HepG2 (cell line): ENCODE measurements around the gene FBXO39. TPM values are rescaled to one million over a fixed set of nuclear protein-coding genes. Genes with fewer than 3 reads are reported as not detected.
A peak's percentile ranks its signal among the peaks of the same experiment; 100 is the strongest.

Source experiments
- ARHGAP35 ChIP-seq: sonication (generic); formaldehyde crosslinking; IDR thresholded peaks from 2 replicates; pipeline ENCODE4 v1.9.0; 2022; ENCODE audit warnings: mild to moderate bottlenecking, inconsistent platforms, moderate library complexity, missing genetic modification reagents, borderline replicate concordance
- BATF2 ChIP-seq: sonication (generic); formaldehyde crosslinking; IDR thresholded peaks from 2 replicates; pipeline ENCODE4 v1.8.0; 2022; ENCODE audit warnings: mild to moderate bottlenecking, missing genetic modification reagents, moderate library complexity
- CBX1 ChIP-seq: IDR thresholded peaks from one replicate; pipeline ENCODE4 v1.6.1; 2016; ENCODE audit warnings: antibody characterized with exemption, low read depth
- HDAC2 ChIP-seq: sonication (generic); formaldehyde crosslinking; IDR thresholded peaks from 2 replicates; pipeline ENCODE4 v1.4.0; 2020; ENCODE audit warnings: missing genetic modification reagents
- HHEX ChIP-seq: IDR thresholded peaks from 2 replicates; pipeline ENCODE4 v1.6.1; 2016; ENCODE audit warnings: control low read depth
- MAFF ChIP-seq: IDR thresholded peaks from 2 replicates; pipeline ENCODE4 v1.6.1; 2011; ENCODE audit warnings: low read depth, low read length, improper control_type of control experiment
- MAFG ChIP-seq: sonication (generic); formaldehyde crosslinking; IDR thresholded peaks from 2 replicates; pipeline ENCODE4 v1.5.1; 2020; ENCODE audit warnings: mild to moderate bottlenecking, missing genetic modification reagents
- MAFK ChIP-seq, 2 experiments: IDR thresholded peaks in 1 of 2; conservative IDR thresholded peaks in 1 of 2; 2 replicates each; pipeline ENCODE4 v1.6.1; 2011; ENCODE audit warnings: improper control_type of control experiment in 2 of 2, low read length in 2 of 2
- MXD1 ChIP-seq: sonication (generic); formaldehyde crosslinking; IDR thresholded peaks from 2 replicates; pipeline ENCODE4 v1.4.0; 2020; ENCODE audit warnings: mild to moderate bottlenecking, missing genetic modification reagents
- PCBP2 ChIP-seq: fragments of 200-400 bp; formaldehyde crosslinking; optimal IDR thresholded peaks from 2 replicates; pipeline ENCODE3; 2018; ENCODE audit warnings: low read length, low read depth; ENCODE audit not compliant: poor library complexity, severe bottlenecking
- RCOR2 ChIP-seq: IDR thresholded peaks from 2 replicates; pipeline ENCODE4 v1.6.1; 2016; ENCODE audit warnings: missing biosample characterization, missing genetic modification reagents
- SKIL ChIP-seq: sonication (generic); formaldehyde crosslinking; IDR thresholded peaks from 2 replicates; pipeline ENCODE4 v1.8.0; 2022; ENCODE audit warnings: missing genetic modification reagents, mild to moderate bottlenecking, moderate library complexity, borderline replicate concordance
- TCF7 ChIP-seq: sonication (generic); IDR thresholded peaks from 2 replicates; pipeline ENCODE4 v1.6.1; 2016; ENCODE audit warnings: antibody characterized with exemption, low read depth
- ZBTB10 ChIP-seq: sonication (generic); formaldehyde crosslinking; IDR thresholded peaks from 2 replicates; pipeline ENCODE4 v1.4.0; 2020; ENCODE audit warnings: missing genetic modification reagents, borderline replicate concordance
- ZC3H13 ChIP-seq: sonication (generic); formaldehyde crosslinking; IDR thresholded peaks from 2 replicates; pipeline ENCODE4 v1.8.1; 2023; ENCODE audit warnings: mild to moderate bottlenecking, missing genetic modification reagents, moderate library complexity
- ZMAT3 ChIP-seq: sonication (generic); formaldehyde crosslinking; conservative IDR thresholded peaks from 2 replicates; pipeline ENCODE4 v1.7.0; 2021; ENCODE audit warnings: missing genetic modification reagents
- ZMYM3 ChIP-seq: sonication (generic); formaldehyde crosslinking; IDR thresholded peaks from 2 replicates; pipeline ENCODE4 v1.5.1; 2020; ENCODE audit warnings: mild to moderate bottlenecking, missing genetic modification reagents
- ZNF143 ChIP-seq: sonication (generic); formaldehyde crosslinking; IDR thresholded peaks from 2 replicates; pipeline ENCODE4 v1.4.0; 2020; ENCODE audit warnings: missing genetic modification reagents
- ZNF260 ChIP-seq: sonication (generic); formaldehyde crosslinking; IDR thresholded peaks from 2 replicates; pipeline ENCODE4 v1.4.0; 2020; ENCODE audit warnings: missing genetic modification reagents, low read depth, mild to moderate bottlenecking, borderline replicate concordance
- ZNF430 ChIP-seq: sonication (generic); formaldehyde crosslinking; IDR thresholded peaks from 2 replicates; pipeline ENCODE4 v1.9.0; 2021; ENCODE audit warnings: mild to moderate bottlenecking, missing genetic modification reagents
- ZNF547 ChIP-seq: sonication (generic); formaldehyde crosslinking; IDR thresholded peaks from 2 replicates; pipeline ENCODE4 v1.5.1; 2020; ENCODE audit warnings: mild to moderate bottlenecking, missing genetic modification reagents
- ZNF558 ChIP-seq: sonication (generic); formaldehyde crosslinking; IDR thresholded peaks from 2 replicates; pipeline ENCODE4 v1.9.0; 2022; ENCODE audit warnings: mild to moderate bottlenecking, missing genetic modification reagents, borderline replicate concordance
- ZNF749 ChIP-seq: sonication (generic); formaldehyde crosslinking; IDR thresholded peaks from 2 replicates; pipeline ENCODE4 v1.8.0; 2022; ENCODE audit warnings: mild to moderate bottlenecking, missing genetic modification reagents, moderate library complexity, borderline replicate concordance
- ZZZ3 ChIP-seq: sonication (generic); formaldehyde crosslinking; IDR thresholded peaks from 2 replicates; pipeline ENCODE4 v1.4.0; 2020; ENCODE audit warnings: missing genetic modification reagents, mild to moderate bottlenecking, borderline replicate concordance
- polyA plus RNA-seq, 8 experiments: library from polyadenylated mRNA; depleted of rRNA in 3 of 8; stranded (reverse) in 7 of 8; unstranded in 1 of 8; fragments of >200 nt; fragmentation: Illumina TruSeq in 4 of 8; extraction: Trizol in 4 of 8; gene quantifications; 2 replicates each; pipeline versions ENCODE4 v1.2.1 to v1.2.3, GENCODE V29; 2011 to 2016; ENCODE audit warnings: low read depth in 4 of 8, missing spikeins in 1 of 8, mixed read lengths in 1 of 8; ENCODE audit not compliant: insufficient read depth in 1 of 8
- total RNA-seq, 5 experiments: library from RNA; depleted of rRNA; stranded (reverse); fragments of >200 nt; fragmentation: Illumina TruSeq; extraction: Trizol; gene quantifications; 2 replicates each; pipeline ENCODE4 v1.2.3, GENCODE V29; 2016; ENCODE audit warnings: low read depth in 1 of 5

Gene FBXO39
- total and polyA plus RNA-seq, 2 of the 13 experiments (the other 11 are each of a cell fraction or from before 2014, with no cell fraction given): 0.09 TPM; not detected in 1

- TF ChIP-seq MXD1 (CRISPR knock-in tag): no peak
- no peak for TF ChIP-seq ZNF143 (CRISPR knock-in tag)
- TF ChIP-seq ARHGAP35 (CRISPR knock-in tag): no peak
- no peak for TF ChIP-seq ZNF260 (CRISPR knock-in tag)
- TF ChIP-seq ZBTB10: no peak
- no peak for TF ChIP-seq ZNF749 (CRISPR knock-in tag)
- no peak for TF ChIP-seq ZC3H13 (CRISPR knock-in tag)
- TF ChIP-seq ZNF547 (CRISPR knock-in tag): no peak
- TF ChIP-seq RCOR2 (CRISPR knock-in tag): no peak
- TF ChIP-seq HHEX (CRISPR knock-in tag): no peak
- no peak for TF ChIP-seq ZZZ3 (CRISPR knock-in tag)
- no peak for TF ChIP-seq BATF2 (CRISPR knock-in tag)
- TF ChIP-seq MAFK (conservative IDR thresholded peaks at IDR 0.05 in 1 of 2, IDR thresholded peaks at IDR 0.05 in 1 of 2; ENCODE audit: low read length in 2 of 2): peak; percentile 97 to 99
- peak; percentile 41 for TF ChIP-seq ZMYM3 (CRISPR knock-in tag)
- TF ChIP-seq ZNF430: no peak
- TF ChIP-seq TCF7: no peak
- peak; percentile 29; the same call in 1 of the 2 replicates for TF ChIP-seq MAFG (CRISPR knock-in tag)
- TF ChIP-seq ZMAT3 (CRISPR knock-in tag): no peak
- TF ChIP-seq PCBP2: no peak
- no peak for TF ChIP-seq ZNF558 (CRISPR knock-in tag)
- no peak for TF ChIP-seq HDAC2 (CRISPR knock-in tag)
- TF ChIP-seq MAFF: peak; percentile 98
- no peak for TF ChIP-seq CBX1
- TF ChIP-seq SKIL (CRISPR knock-in tag): no peak
Observed at GRCh38 chr17:6793748-6794493, 17.9 kb downstream of the FBXO39 start (continued).
